ENCODE results near the gene CHD3.

- TF ChIP-seq POLR2A (IDR thresholded peaks at IDR 0.05; ENCODE audit: low read depth, low read length) (no peak), CTCF (IDR thresholded peaks at IDR 0.05; ENCODE audit: extremely low read depth in 1 of 2, insufficient read depth in 1 of 2, low read depth in 1 of 2, low read length in 2 of 2) (no peak), MAX (IDR thresholded peaks at IDR 0.05; ENCODE audit: insufficient read depth, insufficient read length) (no peak), JUN (IDR thresholded peaks at IDR 0.05; ENCODE audit: borderline replicate concordance, insufficient read depth, insufficient read length, low read depth) (no peak), POLR2AphosphoS5 (IDR thresholded peaks at IDR 0.05; ENCODE audit: insufficient read depth, low read depth, low read length) (no peak)
Measured at GRCh38 chr17:7855660-7856010, 33.0 kb upstream of the CHD3 start.
